Mesothelial cell of epicardium (in vitro differentiated cells): ENCODE results near the gene GCK. TPM values are rescaled to one million over a fixed set of nuclear protein-coding genes. Genes with fewer than 3 reads are reported as not detected.

Experiments used
- DNase-seq, 2 experiments: peaks; one replicate each; pipeline ENCODE4 v3.0.0; 2021; ENCODE audit warnings: low spot score in 2 of 2; ENCODE audit not compliant: unreplicated experiment in 2 of 2
- H3K27ac Mint-ChIP-seq: 2 replicates; pipeline ENCODE4 v1.8.0; 2021; ENCODE audit warnings: mixed read lengths
- H3K27me3 Mint-ChIP-seq: 2 replicates; pipeline ENCODE4 v1.8.0; 2021; ENCODE audit warnings: low read depth, mixed read lengths
- H3K36me3 Mint-ChIP-seq: 2 replicates; pipeline ENCODE4 v1.8.0; 2021; ENCODE audit warnings: mixed read lengths
- H3K4me1 Mint-ChIP-seq: 2 replicates; pipeline ENCODE4 v1.8.0; 2021; ENCODE audit warnings: mixed read lengths
- H3K4me3 Mint-ChIP-seq: 2 replicates; pipeline ENCODE4 v1.8.0; 2021; ENCODE audit warnings: mild to moderate bottlenecking, moderate library complexity, mixed read lengths
- H3K9me3 Mint-ChIP-seq: 2 replicates; pipeline ENCODE4 v1.8.0; 2021; ENCODE audit warnings: mixed read lengths
- total RNA-seq: library from RNA; stranded (reverse); gene quantifications from 3 replicates; pipeline ENCODE4 v1.2.1, GENCODE V29; 2021
- TF ChIP-seq, protein P1 (sequence below): fragments of 200-600 bp; sonication (generic); IDR thresholded peaks from one replicate; pipeline ENCODE4 v1.5.0; 2021; ENCODE audit warnings: antibody characterized with exemption; ENCODE audit not compliant: unreplicated experiment

GCK gene
- total RNA-seq, 1 donor from 2014 or later, result 1.5 TPM

DNA sequence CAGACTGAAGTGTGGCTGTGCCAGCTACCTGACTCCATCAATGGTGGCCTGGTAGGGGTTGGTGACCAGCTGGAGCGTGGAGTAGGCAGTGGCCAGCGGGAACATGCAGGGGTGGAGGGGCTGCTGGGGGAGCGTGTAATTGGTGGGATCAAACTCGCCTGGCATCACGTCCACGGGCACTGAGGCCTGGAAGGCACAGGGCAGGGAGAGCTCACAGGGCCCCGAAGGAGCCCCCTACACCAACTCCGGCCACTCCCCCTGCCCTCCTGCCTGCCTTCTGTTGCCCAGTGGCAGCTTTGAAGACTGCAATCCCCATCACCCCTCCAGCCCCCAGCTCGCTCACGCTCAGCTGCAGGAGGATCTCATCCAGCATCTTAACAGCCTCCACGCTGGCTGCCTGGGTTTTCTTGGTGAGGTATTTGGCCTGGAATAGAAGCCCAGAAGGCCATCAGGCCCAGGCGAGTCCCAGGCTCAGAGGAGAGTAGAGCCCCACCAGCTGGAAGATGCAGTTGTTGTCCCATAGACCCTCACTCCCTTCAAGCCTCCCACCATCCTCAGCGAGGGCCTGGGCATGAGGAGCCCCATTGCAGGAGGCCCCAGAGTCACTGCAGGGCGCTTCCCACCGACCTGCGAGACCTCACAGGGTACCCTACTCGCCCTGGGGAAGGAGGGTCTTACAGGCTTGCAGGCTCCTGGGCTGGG is 73.0 kb downstream of the GCK start:
- Mint-ChIP-seq H3K4me1 (peaks cover 5% of the 10 kb centered on the region), H3K36me3 (peaks cover 43% of the 10 kb centered on the region), H3K27ac (no peak overlapping the region), H3K4me3 (no peak overlapping the region), H3K27me3 (no peaks in the 10 kb centered on the region), H3K9me3 (no peaks in the 10 kb centered on the region)
- TF ChIP-seq, protein P1, sequence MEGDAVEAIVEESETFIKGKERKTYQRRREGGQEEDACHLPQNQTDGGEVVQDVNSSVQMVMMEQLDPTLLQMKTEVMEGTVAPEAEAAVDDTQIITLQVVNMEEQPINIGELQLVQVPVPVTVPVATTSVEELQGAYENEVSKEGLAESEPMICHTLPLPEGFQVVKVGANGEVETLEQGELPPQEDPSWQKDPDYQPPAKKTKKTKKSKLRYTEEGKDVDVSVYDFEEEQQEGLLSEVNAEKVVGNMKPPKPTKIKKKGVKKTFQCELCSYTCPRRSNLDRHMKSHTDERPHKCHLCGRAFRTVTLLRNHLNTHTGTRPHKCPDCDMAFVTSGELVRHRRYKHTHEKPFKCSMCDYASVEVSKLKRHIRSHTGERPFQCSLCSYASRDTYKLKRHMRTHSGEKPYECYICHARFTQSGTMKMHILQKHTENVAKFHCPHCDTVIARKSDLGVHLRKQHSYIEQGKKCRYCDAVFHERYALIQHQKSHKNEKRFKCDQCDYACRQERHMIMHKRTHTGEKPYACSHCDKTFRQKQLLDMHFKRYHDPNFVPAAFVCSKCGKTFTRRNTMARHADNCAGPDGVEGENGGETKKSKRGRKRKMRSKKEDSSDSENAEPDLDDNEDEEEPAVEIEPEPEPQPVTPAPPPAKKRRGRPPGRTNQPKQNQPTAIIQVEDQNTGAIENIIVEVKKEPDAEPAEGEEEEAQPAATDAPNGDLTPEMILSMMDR, result no peak
- no peak for DNase-seq

DNA sequence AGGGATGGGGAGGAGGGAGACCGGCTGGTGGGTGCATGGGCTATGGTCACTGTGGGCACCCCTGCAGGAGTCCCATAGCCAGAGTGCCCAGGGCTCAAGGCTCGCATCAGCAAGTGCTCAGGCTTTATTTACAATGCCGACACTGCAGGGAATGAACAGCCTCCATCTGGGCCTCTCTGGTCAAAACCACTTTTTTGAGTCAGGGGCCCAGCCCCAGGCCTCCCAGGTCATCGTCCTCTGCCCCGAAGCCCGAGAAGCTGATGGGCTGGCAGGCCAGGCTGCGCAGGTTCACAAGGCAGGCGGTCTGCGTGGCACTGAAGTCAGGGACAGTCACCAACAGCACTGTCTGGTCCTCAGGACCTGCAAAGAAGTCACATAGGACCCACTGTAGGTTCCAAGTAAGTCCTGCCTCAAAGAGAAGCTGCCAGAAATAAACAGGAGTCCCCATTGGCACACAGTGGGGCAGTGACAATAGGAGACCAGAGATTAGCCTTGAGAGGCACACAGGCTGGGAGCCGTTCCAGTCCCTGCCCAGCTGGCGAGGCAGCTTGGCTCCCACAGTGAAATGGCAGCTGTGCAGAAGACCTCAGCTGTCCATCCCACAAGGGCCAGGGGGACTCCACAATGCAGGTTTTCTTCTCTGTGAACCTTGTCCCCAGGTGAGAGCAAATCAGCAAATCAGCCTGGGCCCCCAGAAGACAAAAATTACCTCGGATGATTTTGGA is 74.5 kb downstream of the GCK start:
- peaks cover 35% of the 10 kb centered on the region for H3K36me3 Mint-ChIP-seq
- no peak overlapping the region for H3K27ac Mint-ChIP-seq
- H3K4me3 Mint-ChIP-seq, result no peak overlapping the region
- DNase-seq, result no peak
- H3K27me3 Mint-ChIP-seq, result no peaks in the 10 kb centered on the region
- TF ChIP-seq, protein P1, result no peak
- no peaks in the 10 kb centered on the region for H3K9me3 Mint-ChIP-seq
- H3K4me1 Mint-ChIP-seq, result peaks cover under 1% of the 10 kb centered on the region

DNA sequence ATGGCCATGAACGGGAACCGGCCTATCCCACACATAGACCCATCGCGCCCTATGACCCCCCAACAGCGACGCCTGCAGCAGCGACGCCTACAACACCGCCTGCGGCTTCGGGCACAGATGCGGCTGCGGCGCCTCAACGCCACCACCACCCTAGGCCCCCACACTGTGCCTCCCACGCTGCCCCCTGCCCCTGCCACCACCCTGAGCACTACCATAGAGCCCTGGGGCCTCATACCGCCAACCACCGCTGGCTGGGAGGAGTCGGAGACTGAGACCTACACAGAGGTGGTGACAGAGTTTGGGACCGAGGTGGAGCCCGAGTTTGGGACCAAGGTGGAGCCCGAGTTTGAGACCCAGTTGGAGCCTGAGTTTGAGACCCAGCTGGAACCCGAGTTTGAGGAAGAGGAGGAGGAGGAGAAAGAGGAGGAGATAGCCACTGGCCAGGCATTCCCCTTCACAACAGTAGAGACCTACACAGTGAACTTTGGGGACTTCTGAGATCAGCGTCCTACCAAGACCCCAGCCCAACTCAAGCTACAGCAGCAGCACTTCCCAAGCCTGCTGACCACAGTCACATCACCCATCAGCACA is 75.4 kb downstream of the GCK start:
- H3K4me3 Mint-ChIP-seq, result no peak overlapping the region

DNA sequence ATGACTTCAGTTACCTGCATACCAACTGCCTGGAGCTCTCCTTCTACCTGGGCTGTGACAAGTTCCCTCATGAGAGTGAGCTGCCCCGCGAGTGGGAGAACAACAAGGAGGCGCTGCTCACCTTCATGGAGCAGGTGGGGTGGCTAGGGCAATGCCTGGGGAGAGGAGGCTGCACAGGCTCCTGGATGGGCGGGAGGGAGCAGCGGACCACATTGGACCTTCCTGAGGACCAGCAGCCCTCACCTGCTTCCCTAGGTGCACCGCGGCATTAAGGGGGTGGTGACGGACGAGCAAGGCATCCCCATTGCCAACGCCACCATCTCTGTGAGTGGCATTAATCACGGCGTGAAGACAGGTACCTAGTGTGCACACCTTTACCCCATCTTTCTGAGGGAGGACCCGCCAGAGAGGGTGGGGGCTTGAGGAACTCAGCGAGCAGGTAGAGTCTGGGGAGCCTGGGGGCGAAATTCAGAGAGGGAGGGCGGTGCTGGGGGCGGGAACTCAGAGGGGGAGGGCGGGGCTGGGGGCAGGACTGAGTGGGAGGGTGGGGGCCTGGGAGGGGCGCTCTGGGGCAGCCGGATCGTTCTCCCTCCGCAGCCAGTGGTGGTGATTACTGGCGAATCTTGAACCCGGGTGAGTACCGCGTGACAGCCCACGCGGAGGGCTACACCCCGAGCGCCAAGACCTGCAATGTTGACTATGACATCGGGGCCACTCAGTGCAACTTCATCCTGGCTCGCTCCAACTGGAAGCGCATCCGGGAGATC is 76.1 kb downstream of the GCK start:
- Mint-ChIP-seq H3K9me3 (no peaks in the 10 kb centered on the region), H3K27ac (no peak overlapping the region), H3K27me3 (no peaks in the 10 kb centered on the region), H3K36me3 (peaks cover 26% of the 10 kb centered on the region), H3K4me1 (no peaks in the 10 kb centered on the region), H3K4me3 (no peak overlapping the region)
- DNase-seq, result no peak
- TF ChIP-seq, protein P1, result no peak

More for the DNA sequence above, 75.4 kb downstream of the GCK start:
- Mint-ChIP-seq H3K27me3 (no peaks in the 10 kb centered on the region), H3K9me3 (no peaks in the 10 kb centered on the region), H3K4me1 (no peaks in the 10 kb centered on the region), H3K36me3 (peaks cover 27% of the 10 kb centered on the region), H3K27ac (no peak overlapping the region)
- DNase-seq, result no peak
- TF ChIP-seq, protein P1, result no peak

DNA sequence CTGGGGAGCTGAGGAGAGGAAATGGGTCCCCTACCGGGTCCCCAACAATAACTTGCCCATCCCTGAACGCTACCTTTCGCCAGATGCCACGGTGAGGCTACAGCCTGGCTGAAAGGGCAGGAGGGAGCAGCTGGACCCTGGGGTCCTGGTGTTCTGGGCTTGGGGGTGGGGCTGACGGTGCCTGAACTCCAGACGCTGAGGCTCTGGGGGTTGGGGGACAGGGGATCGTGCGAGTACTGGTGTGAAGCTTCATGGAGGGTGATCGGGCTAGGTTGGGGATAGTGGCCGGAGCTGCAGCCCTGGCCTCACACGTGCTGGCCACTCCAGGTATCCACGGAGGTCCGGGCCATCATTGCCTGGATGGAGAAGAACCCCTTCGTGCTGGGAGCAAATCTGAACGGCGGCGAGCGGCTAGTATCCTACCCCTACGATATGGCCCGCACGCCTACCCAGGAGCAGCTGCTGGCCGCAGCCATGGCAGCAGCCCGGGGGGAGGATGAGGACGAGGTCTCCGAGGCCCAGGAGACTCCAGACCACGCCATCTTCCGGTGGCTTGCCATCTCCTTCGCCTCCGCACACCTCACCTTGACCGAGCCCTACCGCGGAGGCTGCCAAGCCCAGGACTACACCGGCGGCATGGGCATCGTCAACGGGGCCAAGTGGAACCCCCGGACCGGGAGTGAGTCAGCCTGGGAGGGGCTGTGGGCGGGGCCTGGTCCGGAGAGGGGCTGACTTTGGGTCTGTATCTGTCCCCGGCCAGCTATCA is 76.8 kb downstream of the GCK start:
- no peaks in the 10 kb centered on the region for H3K27me3 Mint-ChIP-seq
- H3K27ac Mint-ChIP-seq, result no peak overlapping the region
- no peak for DNase-seq
- H3K9me3 Mint-ChIP-seq, result no peaks in the 10 kb centered on the region
- no peaks in the 10 kb centered on the region for H3K4me1 Mint-ChIP-seq
- H3K36me3 Mint-ChIP-seq, result peaks cover 22% of the 10 kb centered on the region
- TF ChIP-seq, protein P1, result no peak
- H3K4me3 Mint-ChIP-seq, result no peak overlapping the region
